Measurements from ENCODE around the gene DUOX2. TPM values are rescaled to one million over a fixed set of nuclear protein-coding genes. Genes with fewer than 3 reads are reported as not detected.

DUOX2 gene
- total RNA-seq, 1 donor, result not detected

DNA sequence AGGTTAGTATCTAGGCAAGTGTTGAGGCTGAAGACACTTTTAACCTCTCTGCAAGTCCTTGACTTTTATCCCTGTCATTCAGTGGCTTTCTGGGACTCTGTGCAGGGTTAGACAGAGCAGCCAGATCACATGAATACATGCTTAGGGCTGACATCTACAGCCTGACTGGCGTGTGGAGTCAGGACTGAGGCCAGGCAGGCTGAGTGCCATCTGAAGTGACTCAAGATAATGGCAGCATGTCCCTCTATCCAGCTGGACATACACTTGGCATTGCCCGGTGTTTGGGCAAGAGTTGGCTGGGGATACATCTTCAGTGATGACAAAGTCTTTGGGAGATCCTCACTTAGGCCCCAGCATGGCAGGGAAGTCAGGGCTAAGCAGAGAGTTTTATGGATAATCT, 22.4 kb downstream of the DUOX2 start:
- DNase-seq (ENCODE audit: insufficient read length, low spot score, missing footprints), result peak; percentile 9
- TF ChIP-seq, protein P1, sequence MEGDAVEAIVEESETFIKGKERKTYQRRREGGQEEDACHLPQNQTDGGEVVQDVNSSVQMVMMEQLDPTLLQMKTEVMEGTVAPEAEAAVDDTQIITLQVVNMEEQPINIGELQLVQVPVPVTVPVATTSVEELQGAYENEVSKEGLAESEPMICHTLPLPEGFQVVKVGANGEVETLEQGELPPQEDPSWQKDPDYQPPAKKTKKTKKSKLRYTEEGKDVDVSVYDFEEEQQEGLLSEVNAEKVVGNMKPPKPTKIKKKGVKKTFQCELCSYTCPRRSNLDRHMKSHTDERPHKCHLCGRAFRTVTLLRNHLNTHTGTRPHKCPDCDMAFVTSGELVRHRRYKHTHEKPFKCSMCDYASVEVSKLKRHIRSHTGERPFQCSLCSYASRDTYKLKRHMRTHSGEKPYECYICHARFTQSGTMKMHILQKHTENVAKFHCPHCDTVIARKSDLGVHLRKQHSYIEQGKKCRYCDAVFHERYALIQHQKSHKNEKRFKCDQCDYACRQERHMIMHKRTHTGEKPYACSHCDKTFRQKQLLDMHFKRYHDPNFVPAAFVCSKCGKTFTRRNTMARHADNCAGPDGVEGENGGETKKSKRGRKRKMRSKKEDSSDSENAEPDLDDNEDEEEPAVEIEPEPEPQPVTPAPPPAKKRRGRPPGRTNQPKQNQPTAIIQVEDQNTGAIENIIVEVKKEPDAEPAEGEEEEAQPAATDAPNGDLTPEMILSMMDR (IDR thresholded peaks at IDR 0.05; ENCODE audit: extremely low read depth, low read depth, low read length), result no peak

GRCh38 chr15:45091161-45091560, 22.8 kb downstream of the DUOX2 start:
- TF ChIP-seq, protein P1 (IDR thresholded peaks at IDR 0.05; ENCODE audit: extremely low read depth, low read depth, low read length), result no peak
- H4K20me1 ChIP-seq (ENCODE audit: insufficient read depth, low read length), result no peaks in the 10 kb centered on the region
- H3K27me3 ChIP-seq (ENCODE audit: insufficient read depth, low read length), result peaks cover 25% of the 10 kb centered on the region
- H3K36me3 ChIP-seq (ENCODE audit: insufficient read depth, low read length), result no peaks in the 10 kb centered on the region
- peak overlapping the region; percentile 18 for H3K27ac ChIP-seq (ENCODE audit: low read depth, low read length)
- peaks cover 23% of the 10 kb centered on the region for H3K4me1 ChIP-seq (ENCODE audit: insufficient read depth, low read length)
- H3K79me2 ChIP-seq (ENCODE audit: insufficient read depth, low read length), result no peaks in the 10 kb centered on the region
- DNase-seq (ENCODE audit: insufficient read length, low spot score, missing footprints), result peak; percentile 70
- peak overlapping the region; percentile 65 for H3K4me2 ChIP-seq (ENCODE audit: insufficient read depth, low read length)
- H3K9me3 ChIP-seq (ENCODE audit: low read depth, low read length), result no peaks in the 10 kb centered on the region
- no peak overlapping the region for H3K4me3 ChIP-seq (ENCODE audit: insufficient read depth, low read length)
- peak overlapping the region; percentile 23 for H2AFZ ChIP-seq (ENCODE audit: low read length)

More for the DNA sequence above, 22.4 kb downstream of the DUOX2 start:
- Histone ChIP-seq H3K27me3 (ENCODE audit: insufficient read depth, low read length) (peaks cover 25% of the 10 kb centered on the region), H3K4me3 (ENCODE audit: insufficient read depth, low read length) (no peak overlapping the region), H3K79me2 (ENCODE audit: insufficient read depth, low read length) (no peaks in the 10 kb centered on the region), H3K27ac (ENCODE audit: low read depth, low read length) (peak overlapping the region; percentile 18), H3K4me2 (ENCODE audit: insufficient read depth, low read length) (peak overlapping the region; percentile 65), H4K20me1 (ENCODE audit: insufficient read depth, low read length) (no peaks in the 10 kb centered on the region), H3K4me1 (ENCODE audit: insufficient read depth, low read length) (peaks cover 23% of the 10 kb centered on the region), H3K36me3 (ENCODE audit: insufficient read depth, low read length) (no peaks in the 10 kb centered on the region), H2AFZ (ENCODE audit: low read length) (peak overlapping the region; percentile 23), H3K9me3 (ENCODE audit: low read depth, low read length) (no peaks in the 10 kb centered on the region)

DNA sequence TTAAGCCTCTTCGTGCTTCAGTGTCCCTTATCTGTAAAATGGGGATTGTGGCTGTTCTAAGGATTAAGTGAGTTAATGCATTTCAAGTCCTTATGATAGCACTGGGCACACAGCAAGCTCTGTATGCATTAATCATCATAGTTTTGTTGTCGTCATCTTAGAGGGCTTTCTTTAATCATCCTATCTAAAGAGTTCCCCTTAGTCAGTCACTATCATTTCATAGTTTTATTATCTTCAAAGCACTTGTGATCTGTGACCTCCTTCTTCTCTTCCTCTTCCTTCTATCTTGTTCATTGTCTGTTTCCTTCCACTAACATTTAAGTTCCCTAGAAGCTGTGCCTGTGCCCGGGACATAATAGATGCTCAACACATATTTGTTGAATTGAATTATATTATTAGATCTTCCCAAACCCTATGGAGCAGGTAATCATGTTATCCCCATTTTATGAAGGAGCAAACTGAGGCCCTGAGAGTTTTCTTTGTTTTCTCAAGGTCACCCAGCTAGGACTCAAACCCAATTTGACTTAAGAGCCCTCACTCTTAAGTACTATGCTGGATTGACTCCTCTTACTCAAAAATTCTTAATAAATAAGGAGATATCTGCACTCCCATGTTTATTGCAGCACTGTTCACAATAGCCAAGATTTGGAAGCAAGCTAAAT, 24.1 kb downstream of the DUOX2 start:
- no peak overlapping the region for H3K4me3 ChIP-seq (ENCODE audit: insufficient read depth, low read length)
- peaks cover 29% of the 10 kb centered on the region for H3K27me3 ChIP-seq (ENCODE audit: insufficient read depth, low read length)
- H3K9me3 ChIP-seq (ENCODE audit: low read depth, low read length), result no peaks in the 10 kb centered on the region
- H3K79me2 ChIP-seq (ENCODE audit: insufficient read depth, low read length), result no peaks in the 10 kb centered on the region
- H4K20me1 ChIP-seq (ENCODE audit: insufficient read depth, low read length), result no peaks in the 10 kb centered on the region
- H3K4me1 ChIP-seq (ENCODE audit: insufficient read depth, low read length), result peaks cover 23% of the 10 kb centered on the region
- DNase-seq (ENCODE audit: insufficient read length, low spot score, missing footprints), result peak; percentile 14
- no peak overlapping the region for H3K4me2 ChIP-seq (ENCODE audit: insufficient read depth, low read length)
- no peak overlapping the region for H2AFZ ChIP-seq (ENCODE audit: low read length)
- H3K27ac ChIP-seq (ENCODE audit: low read depth, low read length), result no peak overlapping the region
- no peaks in the 10 kb centered on the region for H3K36me3 ChIP-seq (ENCODE audit: insufficient read depth, low read length)
- TF ChIP-seq, protein P1 (IDR thresholded peaks at IDR 0.05; ENCODE audit: extremely low read depth, low read depth, low read length), result no peak

- H3K4me1 ChIP-seq (ENCODE audit: insufficient read depth, low read length), result peaks cover 23% of the 10 kb centered on the region
- H3K79me2 ChIP-seq (ENCODE audit: insufficient read depth, low read length), result no peaks in the 10 kb centered on the region
- DNase-seq (ENCODE audit: insufficient read length, low spot score, missing footprints), result peak; percentile 45
- TF ChIP-seq, protein P1 (IDR thresholded peaks at IDR 0.05; ENCODE audit: extremely low read depth, low read depth, low read length), result no peak
- H3K4me2 ChIP-seq (ENCODE audit: insufficient read depth, low read length), result peak overlapping the region; percentile 45
- H4K20me1 ChIP-seq (ENCODE audit: insufficient read depth, low read length), result no peaks in the 10 kb centered on the region
- H3K27ac ChIP-seq (ENCODE audit: low read depth, low read length), result no peak overlapping the region
- H3K36me3 ChIP-seq (ENCODE audit: insufficient read depth, low read length), result no peaks in the 10 kb centered on the region
- H3K9me3 ChIP-seq (ENCODE audit: low read depth, low read length), result no peaks in the 10 kb centered on the region
- H3K27me3 ChIP-seq (ENCODE audit: insufficient read depth, low read length), result peaks cover 30% of the 10 kb centered on the region
- peak overlapping the region; percentile 23 for H2AFZ ChIP-seq (ENCODE audit: low read length)
- no peak overlapping the region for H3K4me3 ChIP-seq (ENCODE audit: insufficient read depth, low read length)
Measured at GRCh38 chr15:45088801-45089711, 24.9 kb downstream of the DUOX2 start.
